B cell (primary cell): ENCODE measurements around the gene MCEMP1. TPM values are rescaled to one million over a fixed set of nuclear protein-coding genes. Genes with fewer than 3 reads are reported as not detected.

Experiments used
- ATAC-seq: fragments of 200-7000 bp; cut with Tn5 transposase; one replicate; pipeline ENCODE4 v1.10.0; 2021; ENCODE audit warnings: low read depth, mild to moderate bottlenecking, moderate number of reproducible peaks, moderate library complexity
- CTCF ChIA-PET: fragments of 350-600 bp; sonication (Branson Sonifier 250); formaldehyde crosslinking; loops from one replicate; lab custom pipeline; 2021; ENCODE audit warnings: antibody characterized with exemption, inconsistent platforms; lab: Charles Lee
- POLR2A ChIA-PET: fragments of 350-600 bp; sonication (Branson Sonifier 250); formaldehyde crosslinking; loops from one replicate; lab custom pipeline; 2021; ENCODE audit warnings: antibody characterized with exemption; lab: Charles Lee
- DNase-seq: peaks from one replicate; pipeline ENCODE4 v3.0.0; 2013
- H2AFZ ChIP-seq: 2 replicates; pipeline ENCODE4 v1.6.1; 2012; ENCODE audit warnings: mild to moderate bottlenecking, low read depth, low read length; ENCODE audit not compliant: insufficient read depth, poor library complexity, severe bottlenecking
- H3K27ac ChIP-seq, 2 donors: 1 replicate in 1 of 2; 2 replicates in 1 of 2; pipeline ENCODE4 v1.5.1; 2012 to 2013; ENCODE audit warnings: low read length in 2 of 2, mild to moderate bottlenecking in 2 of 2, moderate library complexity in 1 of 2
- H3K27me3 ChIP-seq, 4 experiments: fragments of 200-600 bp in 1 of 4; sonication (generic) in 1 of 4; replicated peaks in 1 of 4; 1 replicate in 2 of 4; 2 replicates in 2 of 4; pipeline versions ENCODE4 v1.6.1 to v1.7.0; 2013 to 2016; ENCODE audit warnings: low read length in 3 of 4, mild to moderate bottlenecking in 2 of 4, mixed read lengths in 1 of 4, moderate library complexity in 1 of 4; ENCODE audit not compliant: insufficient read depth in 4 of 4, control insufficient read depth in 3 of 4; ENCODE audit errors: control extremely low read depth in 1 of 4
- H3K36me3 ChIP-seq, 2 experiments: replicated peaks in 1 of 2; 1 replicate in 1 of 2; 2 replicates in 1 of 2; pipeline versions ENCODE4 v1.6.1 to v1.7.1; 2013; ENCODE audit warnings: low read length in 1 of 2; ENCODE audit not compliant: insufficient read depth in 2 of 2, control insufficient read depth in 1 of 2; ENCODE audit errors: control extremely low read depth in 1 of 2, extremely low read depth in 1 of 2
- H3K4me1 ChIP-seq, 2 donors: fragments of 200-600 bp in 1 of 2; sonication (generic) in 1 of 2; 1 replicate in 1 of 2; 2 replicates in 1 of 2; pipeline versions ENCODE4 v1.5.1 to v1.6.1; 2013 to 2017; ENCODE audit warnings: low read length in 2 of 2; ENCODE audit not compliant: control insufficient read depth in 2 of 2, insufficient read depth in 2 of 2
- H3K4me2 ChIP-seq: replicated peaks from 2 replicates; pipeline ENCODE3; 2012; ENCODE audit warnings: mild to moderate bottlenecking, low read depth, low read length; ENCODE audit not compliant: poor library complexity, severe bottlenecking
- H3K4me3 ChIP-seq, 5 experiments: fragments of 200-600 bp in 1 of 5; sonication (generic) in 1 of 5; 1 replicate in 3 of 5; 2 replicates in 2 of 5; pipeline versions ENCODE4 v1.5.1 to v1.7.0; 2011 to 2016; ENCODE audit warnings: low read length in 4 of 5, mild to moderate bottlenecking in 4 of 5, low read depth in 2 of 5, control low read depth in 1 of 5, moderate library complexity in 1 of 5; ENCODE audit not compliant: insufficient read depth in 1 of 5; ENCODE audit errors: control extremely low read depth in 1 of 5, extremely low read depth in 1 of 5
- H3K79me2 ChIP-seq: fragments of 200-600 bp; sonication (generic); one replicate; pipeline ENCODE4 v1.6.0; 2016; ENCODE audit warnings: low read length; ENCODE audit not compliant: control insufficient read depth, insufficient read depth
- H3K9ac ChIP-seq: fragments of 200-600 bp; sonication (generic); 2 replicates; pipeline ENCODE4 v1.6.1; 2017; ENCODE audit warnings: mild to moderate bottlenecking, low read length, moderate library complexity
- H3K9me3 ChIP-seq, 3 donors: one replicate each; pipeline versions ENCODE4 v1.6.1 to v1.7.1; 2013; ENCODE audit warnings: low read length in 2 of 3; ENCODE audit not compliant: control insufficient read depth in 2 of 3, insufficient read depth in 1 of 3; ENCODE audit errors: control extremely low read depth in 1 of 3
- H4K20me1 ChIP-seq: 2 replicates; pipeline ENCODE4 v1.6.0; 2012; ENCODE audit warnings: mild to moderate bottlenecking, low read length; ENCODE audit not compliant: insufficient read depth, control insufficient read depth, poor library complexity, severe bottlenecking
- H3K27ac Mint-ChIP-seq: one replicate; pipeline ENCODE4 v1.8.0; 2021; ENCODE audit warnings: mixed read lengths
- H3K27me3 Mint-ChIP-seq: one replicate; pipeline ENCODE4 v1.8.0; 2021; ENCODE audit warnings: mixed read lengths
- H3K4me1 Mint-ChIP-seq: one replicate; pipeline ENCODE4 v1.8.0; 2021; ENCODE audit warnings: mixed read lengths
- H3K4me3 Mint-ChIP-seq: one replicate; pipeline ENCODE4 v1.8.0; 2021; ENCODE audit warnings: mixed read lengths
- H3K9me3 Mint-ChIP-seq: one replicate; pipeline ENCODE4 v1.8.0; 2022; ENCODE audit warnings: mixed read lengths; ENCODE audit not compliant: insufficient read depth
- EZH2 ChIP-seq: IDR thresholded peaks from 2 replicates; pipeline ENCODE4 v1.6.1; 2012; ENCODE audit warnings: borderline replicate concordance, low read depth, mild to moderate bottlenecking, moderate library complexity, low read length; ENCODE audit not compliant: insufficient read depth, poor library complexity, severe bottlenecking
- WGBS: methylation state at CpG from one replicate; pipeline ENCODE4 v1.1.5; 2013; ENCODE audit warnings: missing lambda C conversion rate; ENCODE audit not compliant: insufficient coverage; 5-methylcytosine and 5-hydroxymethylcytosine counted together
- intact Hi-C: fragments of 100-400 bp; cut with micrococcal nuclease; formaldehyde crosslinking; loops from one replicate; pipeline ENCODE4 v1.10.0; 2022
- polyA plus RNA-seq: library from polyadenylated mRNA; depleted of rRNA; stranded (reverse); fragments of >200 nt; gene quantifications from 2 replicates; pipeline ENCODE4 v1.2.3, GENCODE V29; 2012
- total RNA-seq, 2 donors: library from RNA; stranded (reverse); fragments of 120-200 nt in 1 of 2; gene quantifications; 1 replicate in 1 of 2; 2 replicates in 1 of 2; pipeline versions ENCODE4 v1.2.3 to v1.2.4, GENCODE V29; 2013 to 2022
- TF ChIP-seq, protein P1 (sequence below): fragments of 200-600 bp; IDR thresholded peaks from one replicate; pipeline ENCODE4 v1.8.0; 2022; ENCODE audit warnings: antibody characterized with exemption, mild to moderate bottlenecking

Gene MCEMP1
- total and polyA plus RNA-seq, 2 donors (not counting 1 experiment from before 2014, with no cell fraction given): 0.57 TPM; not detected in 1

DNA sequence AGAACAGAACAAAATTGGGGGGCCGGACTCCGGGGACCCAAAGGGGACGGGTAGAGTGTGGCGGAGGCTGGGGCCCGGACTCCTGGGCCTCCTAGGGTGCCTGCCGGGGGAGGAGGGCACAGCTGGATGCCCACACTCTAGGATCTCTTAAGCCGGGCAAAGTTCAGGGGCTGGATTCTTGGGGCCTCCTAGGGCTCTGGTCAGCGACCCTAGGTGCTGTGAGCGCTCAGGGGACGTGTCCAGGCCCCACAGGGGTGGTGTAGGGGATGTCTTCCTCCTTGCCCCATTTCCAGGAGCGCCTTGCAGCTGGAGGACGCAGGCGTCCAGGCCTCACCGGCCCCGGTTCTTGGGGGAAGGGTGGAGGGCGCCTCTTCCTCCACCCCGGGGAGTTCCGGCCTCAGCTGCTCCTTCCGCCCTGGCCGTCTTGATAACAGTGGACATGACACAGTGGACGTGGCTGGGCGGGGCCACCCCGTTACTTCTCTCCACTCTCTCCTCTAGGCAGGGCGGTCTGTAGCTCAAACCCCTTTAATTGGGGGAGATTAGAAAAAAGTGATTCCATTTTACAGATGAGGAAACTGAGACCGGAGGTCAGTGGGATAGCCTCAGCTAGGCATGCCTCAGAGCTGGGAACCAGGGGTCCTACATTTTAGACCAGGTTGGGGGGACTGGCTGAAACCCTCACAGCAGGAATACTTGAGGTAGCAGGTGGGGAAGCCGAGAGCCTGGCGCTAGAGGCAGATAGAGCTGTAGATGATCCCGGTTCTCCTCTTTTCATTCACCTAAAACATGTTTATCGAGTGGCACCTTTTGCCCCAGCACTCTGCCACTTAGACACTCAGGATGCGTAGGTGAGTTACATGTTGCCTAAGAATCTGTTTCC, 39.3 kb upstream of the MCEMP1 start:
- Histone ChIP-seq H3K4me2 (peak overlapping the region; percentile 97), H3K36me3 (peaks cover 4 to 25% of the 10 kb centered on the region in 2 experiments), H3K4me3 (peak overlapping the region; percentile 58 to 89 (median 80)), H3K27me3 (no peaks in the 10 kb centered on the region), H2AFZ (peak overlapping the region; percentile 81), H3K9me3 (peaks cover 0 to 7% (median 0%) of the 10 kb centered on the region in 3 donors), H3K9ac (peak overlapping the region; percentile 86), H3K27ac (peak overlapping the region; percentile 81 to 93), H3K4me1 (peaks cover 17 to 21% of the 10 kb centered on the region in 2 donors), H4K20me1 (peaks cover 24% of the 10 kb centered on the region), H3K79me2 (peaks cover 59% of the 10 kb centered on the region)
- H3K27me3 Mint-ChIP-seq: no peaks in the 10 kb centered on the region
- no peak for TF ChIP-seq EZH2
- TF ChIP-seq, protein P1, sequence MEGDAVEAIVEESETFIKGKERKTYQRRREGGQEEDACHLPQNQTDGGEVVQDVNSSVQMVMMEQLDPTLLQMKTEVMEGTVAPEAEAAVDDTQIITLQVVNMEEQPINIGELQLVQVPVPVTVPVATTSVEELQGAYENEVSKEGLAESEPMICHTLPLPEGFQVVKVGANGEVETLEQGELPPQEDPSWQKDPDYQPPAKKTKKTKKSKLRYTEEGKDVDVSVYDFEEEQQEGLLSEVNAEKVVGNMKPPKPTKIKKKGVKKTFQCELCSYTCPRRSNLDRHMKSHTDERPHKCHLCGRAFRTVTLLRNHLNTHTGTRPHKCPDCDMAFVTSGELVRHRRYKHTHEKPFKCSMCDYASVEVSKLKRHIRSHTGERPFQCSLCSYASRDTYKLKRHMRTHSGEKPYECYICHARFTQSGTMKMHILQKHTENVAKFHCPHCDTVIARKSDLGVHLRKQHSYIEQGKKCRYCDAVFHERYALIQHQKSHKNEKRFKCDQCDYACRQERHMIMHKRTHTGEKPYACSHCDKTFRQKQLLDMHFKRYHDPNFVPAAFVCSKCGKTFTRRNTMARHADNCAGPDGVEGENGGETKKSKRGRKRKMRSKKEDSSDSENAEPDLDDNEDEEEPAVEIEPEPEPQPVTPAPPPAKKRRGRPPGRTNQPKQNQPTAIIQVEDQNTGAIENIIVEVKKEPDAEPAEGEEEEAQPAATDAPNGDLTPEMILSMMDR: no peak
- ChIA-PET CTCF (interaction anchor here (0.5 to 2.1 kb wide), 5 partner anchors 11 to 775 kb away, joined by 3 to 7 read pairs (median 4); partner anchors contain the start of gene MARCHF2), POLR2A (interaction anchor here (1.0 kb wide), 1 partner anchor 103 kb away, joined by 3 read pairs; no protein-coding TSS in a partner anchor)
- peak overlapping the region; percentile 94 for H3K27ac Mint-ChIP-seq
- intact Hi-C loops: loop anchor here (1.0 kb wide), 2 partner anchors 8 to 21 kb away; partner anchors contain the start of genes PET100 and XAB2
- WGBS: 34% methylated on average over 22 of the region's 30 CpGs
- DNase-seq: no peak
- peaks cover 38% of the 10 kb centered on the region for H3K4me1 Mint-ChIP-seq
- H3K9me3 Mint-ChIP-seq: no peaks in the 10 kb centered on the region
- H3K4me3 Mint-ChIP-seq: peak overlapping the region; percentile 90
- no peak for ATAC-seq
